HCT116 (cell line): ENCODE results near the gene GNAS-AS1.

Experiments used
- ATF3 ChIP-seq: IDR thresholded peaks from 2 replicates; pipeline ENCODE4 v1.6.1; 2012
- CEBPB ChIP-seq: IDR thresholded peaks from 2 replicates; pipeline ENCODE4 v1.6.1; 2012; ENCODE audit warnings: low read depth
- CTCF ChIP-seq, 3 experiments: fragments of 200-600 bp in 1 of 3; sonication (generic) in 1 of 3; IDR thresholded peaks in 2 of 3; conservative IDR thresholded peaks in 1 of 3; 2 replicates each; pipeline ENCODE4 v1.5.1; 2012 to 2017; ENCODE audit warnings: low read depth in 2 of 3, low read length in 2 of 3, antibody characterized with exemption in 1 of 3, borderline replicate concordance in 1 of 3, control low read depth in 1 of 3, mild to moderate bottlenecking in 1 of 3, mixed read lengths in 1 of 3, mixed run types in 1 of 3, moderate library complexity in 1 of 3; ENCODE audit not compliant: insufficient read depth in 1 of 3
- ELF1 ChIP-seq: IDR thresholded peaks from 2 replicates; pipeline ENCODE4 v1.6.1; 2012; ENCODE audit warnings: low read depth, borderline replicate concordance
- EZH2 ChIP-seq: fragments of 200-600 bp; sonication (generic); IDR thresholded peaks from 2 replicates; pipeline ENCODE4 v1.6.1; 2017; ENCODE audit warnings: antibody characterized with exemption, mixed run types
- EZH2phosphoT487 ChIP-seq: fragments of 200-600 bp; IDR thresholded peaks from 2 replicates; pipeline ENCODE4 v1.6.1; 2018; ENCODE audit warnings: antibody characterized with exemption, borderline replicate concordance
- JUND ChIP-seq: IDR thresholded peaks from 2 replicates; pipeline ENCODE4 v1.6.1; 2012
- POLR2A ChIP-seq: IDR thresholded peaks from 2 replicates; pipeline ENCODE4 v1.7.0; 2011; ENCODE audit warnings: borderline replicate concordance; ENCODE audit not compliant: insufficient read depth, insufficient read length; ENCODE audit errors: extremely low read depth
- POLR2AphosphoS5 ChIP-seq: IDR thresholded peaks from 2 replicates; pipeline ENCODE4 v1.6.1; 2011; ENCODE audit warnings: mild to moderate bottlenecking, low read depth, low read length, moderate library complexity
- REST ChIP-seq: IDR thresholded peaks from 2 replicates; pipeline ENCODE4 v1.6.1; 2012; ENCODE audit warnings: low read depth
- YY1 ChIP-seq: IDR thresholded peaks from 2 replicates; pipeline ENCODE4 v1.6.1; 2011; ENCODE audit warnings: low read length, low read depth, moderate library complexity, mild to moderate bottlenecking; ENCODE audit not compliant: insufficient replicate concordance; ENCODE audit errors: extremely low read depth

- TF ChIP-seq EZH2phosphoT487 (no peak), POLR2A (no peak), CTCF (IDR thresholded peaks at IDR 0.05 in 2 of 3, conservative IDR thresholded peaks at IDR 0.05 in 1 of 3; ENCODE audit: borderline replicate concordance in 1 of 3, insufficient read depth in 1 of 3, low read depth in 2 of 3, low read length in 2 of 3) (no peak), POLR2AphosphoS5 (no peak), YY1 (no peak), EZH2 (no peak), REST (no peak), ELF1 (no peak), CEBPB (no peak), JUND (no peak), ATF3 (no peak)
Measured at GRCh38 chr20:58832457-58832856, 18.2 kb downstream of the GNAS-AS1 start.
